GM12891 (cell line): Measurements from ENCODE around the gene OR4E2.

Experiments
- DNase-seq: peaks from one replicate; pipeline ENCODE4 v3.0.0; 2011; ENCODE audit warnings: low spot score; ENCODE audit not compliant: insufficient read length
- FAIRE-seq: peaks from 2 replicates; lab custom pipeline; 2011; peaks lifted over from hg19 to GRCh38; lab: Jason Lieb, UNC
- PAX5 ChIP-seq: IDR thresholded peaks from 2 replicates; pipeline ENCODE4 v1.6.1; 2011; ENCODE audit warnings: low read length, moderate library complexity, mild to moderate bottlenecking; ENCODE audit not compliant: insufficient read depth, severe bottlenecking
- POLR2A ChIP-seq: IDR thresholded peaks from 2 replicates; pipeline ENCODE4 v1.6.1; 2011; ENCODE audit warnings: low read depth, low read length, control low read depth
- POLR2AphosphoS5 ChIP-seq: IDR thresholded peaks from 2 replicates; pipeline ENCODE4 v1.6.1; 2011; ENCODE audit warnings: low read depth, low read length, control low read depth
- POU2F2 ChIP-seq: IDR thresholded peaks from 2 replicates; pipeline ENCODE4 v1.6.1; 2011; ENCODE audit warnings: low read depth, mild to moderate bottlenecking, control low read depth, low read length, moderate library complexity
- SPI1 ChIP-seq: IDR thresholded peaks from 2 replicates; pipeline ENCODE4 v1.6.1; 2011; ENCODE audit warnings: low read depth, low read length, control low read depth
- TAF1 ChIP-seq: IDR thresholded peaks from 2 replicates; pipeline ENCODE4 v1.6.1; 2011; ENCODE audit warnings: low read depth, low read length, control low read depth

Gene OR4E2

DNA sequence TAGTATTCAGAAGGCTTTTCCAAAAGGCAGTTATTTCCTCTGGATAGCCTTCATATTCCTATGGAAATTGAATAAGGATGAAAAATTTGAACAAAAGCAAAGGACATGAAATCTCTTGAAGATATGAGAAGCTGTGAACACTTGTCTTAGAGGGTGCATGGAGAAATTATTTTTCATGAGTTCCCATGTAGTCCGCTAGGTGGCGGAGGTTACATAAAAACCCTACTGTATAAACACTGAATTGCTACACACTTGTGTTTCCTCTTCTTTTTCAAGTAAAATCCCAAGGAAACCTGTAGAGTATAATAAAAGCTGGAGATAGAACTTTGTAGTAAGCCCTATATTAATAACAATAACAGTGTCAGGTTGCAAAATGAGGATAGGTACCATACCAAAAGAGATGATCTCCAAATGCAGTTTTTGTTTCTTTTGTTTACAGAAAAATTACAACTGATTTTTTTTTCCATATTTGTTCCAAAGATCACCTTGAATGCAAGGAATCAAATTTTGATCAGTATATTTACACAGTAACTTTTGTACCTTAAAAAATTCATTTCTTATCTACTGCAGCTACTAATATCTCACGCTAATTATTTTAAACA, 57.8 kb downstream of the OR4E2 start:
- FAIRE-seq (peak; percentile 68), DNase-seq (peak; percentile 8)
- TF ChIP-seq TAF1 (no peak), SPI1 (no peak), POU2F2 (no peak), POLR2A (no peak), PAX5 (no peak), POLR2AphosphoS5 (no peak)

DNA sequence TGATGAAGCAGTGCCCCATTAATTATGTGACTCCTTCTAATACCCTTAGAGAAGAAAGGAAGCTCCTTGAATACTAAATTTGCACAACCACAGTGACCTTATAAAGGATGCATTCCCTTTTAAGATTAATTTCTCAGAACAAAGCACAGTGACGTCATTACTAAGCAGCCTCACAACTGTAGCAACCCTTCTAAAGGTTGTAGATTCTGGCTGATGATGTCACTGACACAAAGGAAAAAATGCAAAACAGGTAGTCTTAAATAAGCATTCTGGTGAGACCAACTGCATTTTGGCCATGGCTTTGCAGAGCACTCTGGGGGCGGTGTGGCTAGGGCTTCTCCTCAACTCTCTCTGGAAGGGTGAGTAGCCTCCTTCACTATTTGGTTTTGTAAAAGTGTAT, 58.4 kb downstream of the OR4E2 start:
- no peak for DNase-seq
- TF ChIP-seq POU2F2 (no peak), POLR2AphosphoS5 (no peak), SPI1 (no peak), TAF1 (no peak), PAX5 (no peak), POLR2A (no peak)
- no peak for FAIRE-seq

DNA sequence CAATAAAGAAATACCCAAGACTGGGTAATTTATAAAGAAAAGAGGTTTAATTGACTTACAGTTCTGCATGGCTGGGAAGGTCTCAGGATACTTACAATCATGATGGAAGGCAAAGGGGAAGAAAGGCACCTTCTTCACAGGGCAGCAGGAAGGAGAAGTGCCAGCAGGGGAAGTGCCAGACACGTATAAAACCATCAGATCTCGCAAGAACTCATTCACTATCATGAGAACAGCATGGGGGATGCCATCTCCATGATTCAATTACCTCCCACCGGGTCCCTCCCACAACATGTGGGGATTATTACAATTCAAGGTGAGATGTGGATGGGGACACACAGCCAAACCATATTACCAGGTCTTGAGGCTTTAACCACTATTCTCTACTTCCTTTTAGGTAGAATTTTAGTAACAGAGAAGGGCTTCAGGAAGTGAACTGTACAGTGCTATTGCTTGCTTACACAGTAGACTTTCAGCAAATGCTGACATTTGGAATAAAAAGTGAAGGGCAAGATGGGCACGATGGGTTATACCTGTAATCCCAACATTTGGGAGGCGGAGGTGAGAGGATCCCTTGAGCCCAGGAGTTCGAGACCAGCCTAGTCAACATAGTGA, 60.8 kb downstream of the OR4E2 start:
- FAIRE-seq (no peak), DNase-seq (no peak)
- TF ChIP-seq POLR2AphosphoS5 (no peak), TAF1 (no peak), POLR2A (no peak), POU2F2 (no peak), SPI1 (no peak), PAX5 (no peak)
